Stimulated activated CD8-positive, alpha-beta memory T cell treated with anti-CD3 and anti-CD28 coated beads, Interleukin-15, amount 100 ng/mL, for 24 hours (primary cell): Measurements from ENCODE around the gene PEX11G.
"Not testable (repeated sequence)": the region's sequence is repeated elsewhere in the genome, so short reads cannot be mapped to it uniquely, and the experiment has no call there.

ENCODE experiments used
- DNase-seq: peaks from one replicate; pipeline ENCODE4 v3.0.0-alpha.2; 2020; ENCODE audit warnings: low read depth

PEX11G gene

GRCh38 chr19:7467009-7467989 is 21.5 kb downstream of the PEX11G start:
- DNase-seq, result no peak

GRCh38 chr19:7463575-7463974 is 25.3 kb downstream of the PEX11G start:
- DNase-seq, result no peak

- DNase-seq, result no peak
Measured at GRCh38 chr19:7461841-7462629, 26.8 kb downstream of the PEX11G start.

- DNase-seq, result no peak
Measured at GRCh38 chr19:7460562-7460966, 28.3 kb downstream of the PEX11G start.

- no peak for DNase-seq
Measured at GRCh38 chr19:7459773-7460172, 29.1 kb downstream of the PEX11G start.

- no peak for DNase-seq
Measured at GRCh38 chr19:7458675-7459074, 30.2 kb downstream of the PEX11G start.

- no peak for DNase-seq
Measured at GRCh38 chr19:7456964-7457541, 31.8 kb downstream of the PEX11G start.

GRCh38 chr19:7455600-7456296 is 33.1 kb downstream of the PEX11G start:
- DNase-seq, result no peak

- DNase-seq, result no peak
Measured at GRCh38 chr19:7454998-7455397, 33.8 kb downstream of the PEX11G start.

- DNase-seq, result no peak
Measured at GRCh38 chr19:7450243-7451223, 38.3 kb downstream of the PEX11G start.

- not testable (repeated sequence) for DNase-seq
Measured at GRCh38 chr19:7449391-7450070, 39.3 kb downstream of the PEX11G start.

- DNase-seq, result no peak
Measured at GRCh38 chr19:7447648-7448047, 41.2 kb downstream of the PEX11G start.

- no peak for DNase-seq
Measured at GRCh38 chr19:7445104-7445503, 43.7 kb downstream of the PEX11G start.

GRCh38 chr19:7444042-7444441 is 44.8 kb downstream of the PEX11G start:
- DNase-seq, result no peak

- no peak for DNase-seq
Measured at GRCh38 chr19:7442423-7442822, 46.4 kb downstream of the PEX11G start.

GRCh38 chr19:7441468-7442146 is 47.2 kb downstream of the PEX11G start:
- DNase-seq, result no peak

GRCh38 chr19:7440188-7440975 is 48.5 kb downstream of the PEX11G start:
- no peak for DNase-seq

- no peak for DNase-seq
Measured at GRCh38 chr19:7435586-7435985, 53.2 kb downstream of the PEX11G start.

GRCh38 chr19:7434391-7434790 is 54.4 kb downstream of the PEX11G start:
- DNase-seq, result no peak
